ENCODE data around the gene RMND5B.

RMND5B gene

DNA sequence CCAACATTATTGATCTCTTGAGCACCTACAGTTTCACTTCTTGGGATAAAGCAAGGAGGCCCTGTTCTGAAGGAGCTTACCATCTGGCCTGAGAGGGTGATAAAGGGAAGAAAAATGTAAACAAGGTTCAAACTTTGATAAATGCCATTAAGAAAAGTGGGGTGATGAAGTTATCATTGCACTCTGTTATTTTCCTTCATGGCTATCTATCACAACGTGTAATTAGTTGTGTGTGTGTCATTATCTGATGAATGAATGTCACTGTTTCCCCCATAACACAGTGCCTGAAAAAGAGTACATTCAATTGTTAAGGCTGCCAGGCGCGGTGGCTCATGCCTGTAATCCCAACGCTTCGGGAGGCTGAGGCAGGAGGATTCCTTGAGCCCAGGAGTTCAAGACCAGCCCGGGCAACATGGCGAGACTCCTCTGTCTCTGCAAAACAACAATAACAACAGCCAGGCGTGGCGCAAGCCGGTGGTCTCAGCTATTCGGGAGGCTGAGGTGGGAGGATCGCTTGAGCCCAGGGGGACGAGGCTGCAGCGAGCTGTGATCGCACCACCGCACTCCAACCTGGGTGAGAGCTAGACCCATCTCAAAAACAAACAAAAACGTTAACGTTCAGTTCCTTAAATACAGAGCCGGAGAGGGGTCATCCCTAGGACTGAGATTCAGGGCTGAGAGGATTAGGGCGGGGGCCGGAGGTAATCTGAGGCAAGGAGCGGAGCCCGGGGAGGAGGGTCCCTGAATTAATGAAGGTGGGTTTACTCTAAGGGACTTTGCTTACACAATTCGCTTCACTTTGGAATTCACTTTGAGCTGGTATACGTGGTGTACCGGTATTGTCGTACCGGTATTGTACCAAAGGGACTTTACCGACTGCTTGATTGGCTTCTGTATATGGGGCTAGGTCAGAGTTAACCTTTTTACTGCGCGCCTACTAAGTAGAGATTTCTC, 22.0 kb downstream of the RMND5B start:
- DNase-seq (ENCODE audit: extremely low read depth, insufficient read length): no peak
- TF ChIP-seq, protein P1, sequence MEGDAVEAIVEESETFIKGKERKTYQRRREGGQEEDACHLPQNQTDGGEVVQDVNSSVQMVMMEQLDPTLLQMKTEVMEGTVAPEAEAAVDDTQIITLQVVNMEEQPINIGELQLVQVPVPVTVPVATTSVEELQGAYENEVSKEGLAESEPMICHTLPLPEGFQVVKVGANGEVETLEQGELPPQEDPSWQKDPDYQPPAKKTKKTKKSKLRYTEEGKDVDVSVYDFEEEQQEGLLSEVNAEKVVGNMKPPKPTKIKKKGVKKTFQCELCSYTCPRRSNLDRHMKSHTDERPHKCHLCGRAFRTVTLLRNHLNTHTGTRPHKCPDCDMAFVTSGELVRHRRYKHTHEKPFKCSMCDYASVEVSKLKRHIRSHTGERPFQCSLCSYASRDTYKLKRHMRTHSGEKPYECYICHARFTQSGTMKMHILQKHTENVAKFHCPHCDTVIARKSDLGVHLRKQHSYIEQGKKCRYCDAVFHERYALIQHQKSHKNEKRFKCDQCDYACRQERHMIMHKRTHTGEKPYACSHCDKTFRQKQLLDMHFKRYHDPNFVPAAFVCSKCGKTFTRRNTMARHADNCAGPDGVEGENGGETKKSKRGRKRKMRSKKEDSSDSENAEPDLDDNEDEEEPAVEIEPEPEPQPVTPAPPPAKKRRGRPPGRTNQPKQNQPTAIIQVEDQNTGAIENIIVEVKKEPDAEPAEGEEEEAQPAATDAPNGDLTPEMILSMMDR (IDR thresholded peaks at IDR 0.05; ENCODE audit: insufficient read depth, low read length, poor library complexity, severe bottlenecking): no peak
- peak overlapping the region; percentile 66 for H3K4me3 ChIP-seq (replicated peaks; ENCODE audit: low read depth, low read length)
- H3K36me3 ChIP-seq (ENCODE audit: control insufficient read depth, insufficient read depth, low read length): peaks cover 21% of the 10 kb centered on the region
- no peaks in the 10 kb centered on the region for H3K27me3 ChIP-seq (replicated peaks; ENCODE audit: control insufficient read depth, insufficient read depth, low read length)

DNA sequence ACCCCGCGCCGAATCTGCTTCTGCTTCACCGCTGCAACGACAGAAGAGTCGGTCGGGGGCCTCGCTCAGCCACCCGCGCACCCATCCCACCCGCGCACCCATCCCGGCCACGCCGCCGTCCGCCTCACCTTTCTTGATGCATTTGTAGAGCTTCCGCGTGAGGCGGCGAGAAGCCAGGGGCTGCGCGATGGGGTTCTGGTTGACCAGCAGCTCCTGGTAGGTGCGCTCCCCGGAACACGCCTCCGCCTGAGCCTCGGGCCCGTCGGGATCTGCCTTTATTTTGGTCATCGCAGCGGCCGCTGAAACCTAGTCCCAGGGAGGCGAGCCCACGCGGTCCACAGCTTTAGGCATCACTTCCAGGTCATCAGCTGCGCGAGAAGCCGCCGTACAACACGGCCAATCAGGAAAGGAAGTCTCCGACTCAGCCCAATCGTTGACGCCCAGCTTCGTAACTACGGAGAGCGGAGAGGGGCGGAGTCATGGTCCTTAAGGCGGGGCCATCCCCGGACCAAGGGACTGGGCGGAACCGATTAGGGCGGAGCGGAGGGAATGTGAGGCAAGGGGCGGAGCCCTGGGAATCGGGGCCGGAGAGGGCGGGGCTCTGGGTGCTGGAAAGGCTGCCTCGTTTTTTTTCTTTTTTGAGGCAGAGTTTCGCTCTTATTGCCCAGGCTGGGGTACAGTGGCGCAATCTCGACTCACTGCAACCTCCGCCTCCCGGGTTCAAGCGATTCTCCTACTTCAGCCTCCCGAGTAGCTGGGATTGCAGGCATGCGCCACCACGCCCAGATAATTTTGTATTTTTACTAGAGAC, 22.9 kb downstream of the RMND5B start, which contains the start of gene NHP2:
NHP2 (minus strand) TSS at position 356 of the 811 bp plus-strand sequence; CDS start at position 288, 68 bp downstream.
- H3K36me3 ChIP-seq (ENCODE audit: control insufficient read depth, insufficient read depth, low read length): peaks cover 13% of the 10 kb centered on the region
- TF ChIP-seq, protein P1 (IDR thresholded peaks at IDR 0.05; ENCODE audit: insufficient read depth, low read length, poor library complexity, severe bottlenecking): no peak
- no peaks in the 10 kb centered on the region for H3K27me3 ChIP-seq (replicated peaks; ENCODE audit: control insufficient read depth, insufficient read depth, low read length)
- H3K4me3 ChIP-seq (replicated peaks; ENCODE audit: low read depth, low read length): peak within 1 kb of the TSS; percentile 66
- DNase-seq (ENCODE audit: extremely low read depth, insufficient read length): peak; percentile 94

DNA sequence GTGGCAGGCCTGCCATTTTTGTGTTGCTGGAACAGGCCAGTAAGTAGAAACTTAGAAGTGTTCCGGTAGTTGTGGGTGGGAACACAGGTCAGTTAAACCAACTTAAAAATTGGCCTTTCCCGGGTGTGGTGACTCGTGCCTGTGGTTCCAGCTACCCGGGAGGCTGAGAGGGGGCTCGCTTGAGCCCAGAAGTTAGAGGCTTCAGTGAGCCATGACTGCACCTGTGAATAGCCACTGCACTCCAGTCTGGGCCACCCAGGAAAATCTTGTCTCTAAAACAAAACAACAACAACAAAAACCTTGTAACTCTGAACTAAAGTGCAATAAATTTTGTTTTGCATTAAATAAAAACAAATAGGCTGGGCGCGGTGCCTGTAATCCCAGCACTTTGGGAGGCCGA, 24.3 kb downstream of the RMND5B start:
- peaks cover 6% of the 10 kb centered on the region for H3K36me3 ChIP-seq (ENCODE audit: control insufficient read depth, insufficient read depth, low read length)
- no peak overlapping the region for H3K4me3 ChIP-seq (replicated peaks; ENCODE audit: low read depth, low read length)
- no peak for DNase-seq (ENCODE audit: extremely low read depth, insufficient read length)
- no peaks in the 10 kb centered on the region for H3K27me3 ChIP-seq (replicated peaks; ENCODE audit: control insufficient read depth, insufficient read depth, low read length)
- TF ChIP-seq, protein P1 (IDR thresholded peaks at IDR 0.05; ENCODE audit: insufficient read depth, low read length, poor library complexity, severe bottlenecking): no peak

DNA sequence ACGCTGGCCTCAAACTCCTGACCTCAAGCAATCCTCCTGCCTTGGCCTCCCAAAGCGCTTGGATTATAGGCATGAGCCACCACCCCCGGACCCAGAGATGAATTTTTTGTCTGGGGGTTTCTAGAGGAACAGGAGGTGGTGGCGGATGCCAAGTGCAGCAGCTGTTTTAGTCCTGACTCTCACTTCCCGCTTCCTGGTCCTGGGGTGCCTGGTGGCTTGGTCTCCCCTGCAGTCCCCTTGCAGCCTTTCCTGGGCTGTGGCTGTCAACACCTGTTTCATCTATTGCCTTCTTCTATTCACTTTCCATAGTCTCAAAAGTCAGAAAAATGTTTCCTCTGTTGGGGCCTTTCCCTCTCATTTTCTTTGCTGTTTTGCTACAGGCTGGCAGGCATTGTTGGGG, 29.4 kb downstream of the RMND5B start:
- TF ChIP-seq, protein P1 (IDR thresholded peaks at IDR 0.05; ENCODE audit: insufficient read depth, low read length, poor library complexity, severe bottlenecking): no peak
- Histone ChIP-seq H3K36me3 (ENCODE audit: control insufficient read depth, insufficient read depth, low read length) (no peaks in the 10 kb centered on the region), H3K4me3 (replicated peaks; ENCODE audit: low read depth, low read length) (no peak overlapping the region), H3K27me3 (replicated peaks; ENCODE audit: control insufficient read depth, insufficient read depth, low read length) (no peaks in the 10 kb centered on the region)
- DNase-seq (ENCODE audit: extremely low read depth, insufficient read length): no peak

DNA sequence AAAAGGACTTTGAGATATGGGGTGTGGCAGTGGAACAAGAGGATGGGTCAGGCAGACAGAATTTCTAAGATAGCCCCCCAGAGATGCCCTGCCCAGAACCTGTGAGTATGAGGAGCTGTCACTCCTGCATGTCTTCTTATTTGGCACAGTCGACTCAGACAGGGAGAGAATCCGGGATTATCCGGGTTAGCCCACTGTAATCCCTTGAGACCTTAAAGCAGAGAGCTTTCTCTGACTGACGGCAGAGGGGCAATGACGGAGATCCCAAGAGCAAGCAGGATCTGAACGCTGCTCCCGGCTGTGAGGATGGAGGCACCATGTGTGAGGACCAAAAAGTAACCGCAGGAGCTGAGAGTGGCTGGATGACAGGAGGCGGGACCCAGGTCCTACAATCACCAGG, 31.7 kb downstream of the RMND5B start:
- TF ChIP-seq, protein P1 (IDR thresholded peaks at IDR 0.05; ENCODE audit: insufficient read depth, low read length, poor library complexity, severe bottlenecking): no peak
- Histone ChIP-seq H3K27me3 (replicated peaks; ENCODE audit: control insufficient read depth, insufficient read depth, low read length) (no peaks in the 10 kb centered on the region), H3K36me3 (ENCODE audit: control insufficient read depth, insufficient read depth, low read length) (no peaks in the 10 kb centered on the region), H3K4me3 (replicated peaks; ENCODE audit: low read depth, low read length) (no peak overlapping the region)
- no peak for DNase-seq (ENCODE audit: extremely low read depth, insufficient read length)

Data from GM06990 (cell line).